Esophagus muscularis mucosa (tissue), 4 donors: ENCODE results near the gene MERTK.

Experiments used
- CTCF ChIP-seq, 3 experiments: fragments of 200-600 bp in 2 of 3; fragments of 450-650 bp in 1 of 3; sonication (generic) in 2 of 3; IDR thresholded peaks; one replicate each; pipeline ENCODE4 v1.5.1; 2017 to 2019; ENCODE audit warnings: antibody characterized with exemption in 3 of 3, mild to moderate bottlenecking in 2 of 3, moderate library complexity in 1 of 3
- EP300 ChIP-seq: sonication (generic); formaldehyde crosslinking; IDR thresholded peaks from one replicate; pipeline ENCODE4 v1.6.1; 2017; ENCODE audit warnings: antibody characterized with exemption
- POLR2A ChIP-seq: fragments of 450-650 bp; IDR thresholded peaks from one replicate; pipeline ENCODE4 v1.6.1; 2017; ENCODE audit warnings: antibody characterized with exemption, moderate library complexity, mild to moderate bottlenecking, low read depth
- POLR2AphosphoS5 ChIP-seq, 2 donors: sonication (generic); formaldehyde crosslinking; IDR thresholded peaks; one replicate each; pipeline ENCODE4 v1.6.1; 2017; ENCODE audit warnings: antibody characterized with exemption in 2 of 2

- no peak for TF ChIP-seq CTCF (IDR thresholded peaks at IDR 0.05)
- TF ChIP-seq POLR2AphosphoS5 (IDR thresholded peaks at IDR 0.05), result no peak
- no peak for TF ChIP-seq POLR2A
- no peak for TF ChIP-seq EP300
Measured at GRCh38 chr2:111884592-111884964, 13.8 kb upstream of the MERTK start.
